Middle frontal gyrus (tissue), 1 donor: ENCODE data around the gene INSYN2B.
"Not testable (repeated sequence)": the region's sequence is repeated elsewhere in the genome, so short reads cannot be mapped to it uniquely, and the experiment has no call there.

ENCODE experiments used
- DNase-seq: peaks from one replicate; pipeline ENCODE4 v3.0.0-alpha.2; 2015; ENCODE audit warnings: low spot score; ENCODE audit errors: extremely low spot score

INSYN2B gene

GRCh38 chr5:169973056-169973455, 7.2 kb downstream of the INSYN2B start:
- DNase-seq, result no peak

GRCh38 chr5:169971780-169972179, 8.5 kb downstream of the INSYN2B start:
- no peak for DNase-seq

GRCh38 chr5:169970911-169971765, 9.2 kb downstream of the INSYN2B start:
- no peak for DNase-seq

GRCh38 chr5:169970339-169970738, 10.0 kb downstream of the INSYN2B start:
- DNase-seq, result no peak

GRCh38 chr5:169964246-169964645, 16.0 kb downstream of the INSYN2B start:
- DNase-seq, result no peak

- DNase-seq, result no peak
Observed at GRCh38 chr5:169960659-169961058, 19.6 kb downstream of the INSYN2B start.

GRCh38 chr5:169958278-169958677, 22.0 kb downstream of the INSYN2B start:
- no peak for DNase-seq

- DNase-seq, result no peak
Observed at GRCh38 chr5:169956756-169957155, 23.5 kb downstream of the INSYN2B start.

- no peak for DNase-seq
Observed at GRCh38 chr5:169956126-169956525, 24.2 kb downstream of the INSYN2B start.

- no peak for DNase-seq
Observed at GRCh38 chr5:169954786-169955185, 25.5 kb downstream of the INSYN2B start.

GRCh38 chr5:169953196-169953595, 27.1 kb downstream of the INSYN2B start:
- not testable (repeated sequence) for DNase-seq

- no peak for DNase-seq
Observed at GRCh38 chr5:169950333-169950732, 30.0 kb downstream of the INSYN2B start.

- no peak for DNase-seq
Observed at GRCh38 chr5:169946743-169947295, 33.5 kb downstream of the INSYN2B start.

GRCh38 chr5:169945831-169946261, 34.4 kb downstream of the INSYN2B start:
- DNase-seq, result no peak

- no peak for DNase-seq
Observed at GRCh38 chr5:169944922-169945680, 35.2 kb downstream of the INSYN2B start.

GRCh38 chr5:169944115-169944514, 36.2 kb downstream of the INSYN2B start:
- DNase-seq, result no peak

GRCh38 chr5:169943026-169943425, 37.3 kb downstream of the INSYN2B start:
- no peak for DNase-seq

- DNase-seq, result no peak
Observed at GRCh38 chr5:169942181-169942580, 38.1 kb downstream of the INSYN2B start.

- DNase-seq, result no peak
Observed at GRCh38 chr5:169941542-169941941, 38.8 kb downstream of the INSYN2B start.

- no peak for DNase-seq
Observed at GRCh38 chr5:169939731-169940130, 40.6 kb downstream of the INSYN2B start.

GRCh38 chr5:169938439-169938838, 41.9 kb downstream of the INSYN2B start:
- no peak for DNase-seq

GRCh38 chr5:169935762-169936161, 44.5 kb downstream of the INSYN2B start:
- DNase-seq, result no peak
